NCI-H1694 treated with DMSO at 0.1 percent for 48 hours (cell line): Measurements from ENCODE around the gene A2M.
"Not testable (repeated sequence)": the region's sequence is repeated elsewhere in the genome, so short reads cannot be mapped to it uniquely, and the experiment has no call there.

Experiments
- DNase-seq: peaks from one replicate; lab custom pipeline; 2025; lab: John Stamatoyannopoulos, UW

A2M gene

GRCh38 chr12:9115731-9116559 is at the start of gene A2M:
Gene A2M (minus strand): TSS chr12:9115919. CDS start chr12:9115849, 70 bp downstream.
- DNase-seq: no peak

DNA sequence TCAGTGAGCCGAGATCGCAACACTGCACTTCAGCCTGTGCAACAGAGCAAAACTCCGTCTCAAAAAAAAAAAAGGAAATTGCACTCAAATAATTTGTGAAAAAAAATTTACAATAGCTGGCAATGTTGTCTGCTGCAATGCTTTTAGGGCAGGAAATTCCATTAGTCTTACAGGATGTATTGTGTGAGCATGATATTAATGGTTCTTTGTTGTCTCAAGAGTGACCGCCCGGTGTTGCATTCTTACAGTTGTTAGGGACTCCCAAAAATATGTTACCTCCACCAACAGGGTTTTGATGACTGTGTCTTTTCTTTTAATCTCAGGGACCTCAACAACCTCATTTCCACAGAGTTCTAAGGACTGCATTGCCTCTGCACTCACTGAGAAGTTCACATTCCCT is 47.7 kb upstream of the A2M start:
- no peak for DNase-seq

- DNase-seq: no peak
These were observed 40.4 kb upstream of the A2M start for GRCh38 chr12:9156119-9156518.

- DNase-seq: no peak
These were observed 33.7 kb upstream of the A2M start for GRCh38 chr12:9149372-9149771.

DNA sequence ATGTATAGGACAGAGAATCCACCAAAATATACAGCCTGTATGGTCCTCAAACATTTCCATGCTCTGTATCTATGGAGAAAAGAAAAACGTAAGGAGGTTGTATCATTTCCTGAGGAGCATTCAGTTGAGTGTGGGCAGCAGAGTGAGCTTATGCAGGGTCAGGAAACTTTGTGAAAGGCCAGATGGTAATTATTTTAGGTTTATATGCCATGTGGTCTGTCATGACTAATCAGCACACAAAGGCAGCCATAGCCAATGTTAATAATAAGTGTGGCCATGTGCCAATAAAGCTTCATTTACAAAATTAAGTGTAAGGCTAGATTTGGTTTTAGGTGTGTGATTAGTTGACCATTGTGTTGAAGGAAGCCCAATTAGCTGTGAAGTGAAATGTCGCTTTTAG is 33.2 kb upstream of the A2M start:
- DNase-seq: no peak

GRCh38 chr12:9147461-9147860 is 31.7 kb upstream of the A2M start:
- DNase-seq: no peak

DNA sequence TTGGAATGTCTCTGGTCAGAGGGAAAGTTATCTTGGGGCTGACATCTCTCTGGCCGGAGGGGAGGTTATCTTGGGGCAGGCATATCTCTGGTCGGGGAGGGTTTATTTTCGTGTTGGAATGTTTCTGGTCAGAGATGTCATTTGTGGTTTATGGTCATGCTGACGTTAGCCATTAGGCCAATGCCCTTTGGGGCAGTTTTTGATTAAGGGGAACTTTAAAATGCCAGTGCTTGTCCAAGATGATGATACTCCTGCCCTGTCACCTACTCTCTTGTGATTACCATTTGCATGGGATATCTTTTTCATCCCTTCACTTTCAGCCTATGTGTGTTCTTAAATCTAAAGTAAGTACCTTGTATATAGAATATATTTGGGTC is 29.0 kb upstream of the A2M start:
- no peak for DNase-seq

DNA sequence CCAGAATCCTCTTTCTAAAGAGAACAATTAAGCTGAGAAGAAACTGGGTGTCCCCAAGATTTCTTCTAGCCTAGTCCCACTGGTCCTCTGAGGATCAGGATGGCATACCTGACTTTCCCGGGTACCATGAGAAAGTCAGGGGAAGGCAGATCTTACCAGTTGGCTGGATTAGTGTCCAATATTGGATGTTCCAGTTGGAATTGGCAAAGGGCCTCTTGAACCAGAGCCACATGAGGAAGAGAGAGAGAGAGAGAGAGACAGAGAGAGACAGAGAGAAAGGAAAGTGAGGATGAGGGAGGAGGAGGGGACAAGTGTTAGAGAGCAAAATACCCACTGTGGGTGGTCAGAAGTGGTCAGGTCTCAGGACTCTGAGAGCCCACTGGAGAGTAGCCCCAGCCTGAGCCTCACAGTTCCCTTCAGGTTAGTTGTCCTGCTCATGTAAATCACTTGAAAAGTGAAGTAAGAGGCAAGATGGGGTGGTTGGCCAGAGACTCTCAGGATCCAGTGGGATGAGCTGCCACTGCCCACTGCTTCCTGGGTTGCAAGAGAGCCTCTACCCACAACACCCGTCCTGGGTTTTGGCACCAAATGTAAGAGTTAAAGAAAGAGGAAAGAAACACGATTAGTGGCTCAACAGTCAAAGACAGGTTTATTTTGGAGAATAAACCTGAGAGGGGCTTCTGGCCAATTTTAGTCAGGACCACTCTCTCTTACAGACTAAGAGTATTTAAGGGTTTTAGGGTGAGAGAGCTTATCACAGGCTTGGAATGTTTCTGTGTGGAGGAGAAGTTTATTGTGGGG is 28.4 kb upstream of the A2M start:
- DNase-seq: no peak

DNA sequence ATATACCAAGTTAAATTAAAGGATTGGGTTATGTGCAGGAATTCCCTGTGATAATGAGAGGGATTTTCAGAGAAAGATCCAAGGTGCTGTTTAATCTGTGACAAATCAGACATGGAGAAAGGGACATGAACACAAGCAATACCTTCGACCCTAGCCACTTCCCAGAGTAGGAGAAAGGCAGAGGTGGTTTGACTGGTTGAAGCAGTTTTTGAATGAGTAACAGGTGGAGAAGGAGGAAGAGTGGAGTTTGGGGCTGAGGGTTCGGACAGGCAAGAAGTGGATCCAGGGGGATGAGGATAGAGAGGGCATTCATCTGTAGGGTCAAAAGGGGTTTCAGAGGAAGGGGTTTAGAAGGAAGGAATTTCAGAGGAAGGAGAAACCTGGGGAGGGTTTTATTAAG is 27.4 kb upstream of the A2M start:
- no peak for DNase-seq

GRCh38 chr12:9139588-9140290 is 24.0 kb upstream of the A2M start:
- not testable (repeated sequence) for DNase-seq

DNA sequence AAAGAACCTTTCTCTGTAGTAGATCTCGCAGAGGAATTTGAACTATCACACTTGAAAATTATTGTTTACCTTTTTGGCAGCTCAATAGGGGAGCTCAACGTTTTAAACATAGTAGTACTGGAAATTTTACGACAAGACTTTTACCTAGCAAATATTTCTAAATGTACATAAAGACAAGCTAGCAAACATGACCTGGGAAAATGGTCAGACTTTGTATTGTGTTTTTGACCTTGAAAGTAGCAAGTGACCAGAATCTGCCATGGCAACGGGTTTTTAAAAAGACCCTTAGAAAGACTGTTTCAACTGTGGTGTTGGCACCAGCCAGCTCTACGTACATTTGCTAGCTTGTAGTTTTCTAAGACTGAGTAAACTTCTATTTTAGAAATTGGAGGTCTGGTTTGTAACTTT is 20.2 kb upstream of the A2M start:
- DNase-seq: no peak

DNA sequence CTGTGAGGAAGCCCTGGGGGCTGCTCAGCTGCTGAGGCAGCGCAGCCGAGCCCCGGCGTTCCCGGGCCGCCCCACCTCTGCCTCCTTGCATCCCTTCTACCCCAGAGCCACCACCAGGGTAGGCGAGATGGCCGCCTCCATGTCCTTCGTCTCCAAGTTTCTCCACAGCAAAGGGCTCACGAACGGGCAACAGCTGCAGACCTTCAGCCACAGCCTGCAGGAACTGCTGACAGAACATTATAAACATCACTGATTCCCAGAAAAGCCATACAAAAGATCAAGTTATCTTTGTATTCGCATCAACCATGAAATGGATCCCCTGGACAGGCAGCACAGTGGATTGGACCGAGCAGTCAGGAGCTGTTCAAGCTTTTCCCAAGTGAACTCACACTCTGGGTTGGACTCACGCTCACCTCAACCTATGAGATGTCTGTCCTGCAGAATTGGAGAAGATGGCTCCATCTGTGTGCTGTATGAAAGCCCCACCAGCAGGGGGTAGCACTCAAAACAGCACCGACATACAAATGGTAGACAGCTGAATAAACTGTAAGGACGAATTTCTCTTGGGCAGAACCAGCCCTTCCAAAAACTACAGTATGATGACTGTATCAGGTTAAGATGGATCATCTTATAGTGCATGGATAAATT is 19.4 kb upstream of the A2M start:
- DNase-seq: no peak

DNA sequence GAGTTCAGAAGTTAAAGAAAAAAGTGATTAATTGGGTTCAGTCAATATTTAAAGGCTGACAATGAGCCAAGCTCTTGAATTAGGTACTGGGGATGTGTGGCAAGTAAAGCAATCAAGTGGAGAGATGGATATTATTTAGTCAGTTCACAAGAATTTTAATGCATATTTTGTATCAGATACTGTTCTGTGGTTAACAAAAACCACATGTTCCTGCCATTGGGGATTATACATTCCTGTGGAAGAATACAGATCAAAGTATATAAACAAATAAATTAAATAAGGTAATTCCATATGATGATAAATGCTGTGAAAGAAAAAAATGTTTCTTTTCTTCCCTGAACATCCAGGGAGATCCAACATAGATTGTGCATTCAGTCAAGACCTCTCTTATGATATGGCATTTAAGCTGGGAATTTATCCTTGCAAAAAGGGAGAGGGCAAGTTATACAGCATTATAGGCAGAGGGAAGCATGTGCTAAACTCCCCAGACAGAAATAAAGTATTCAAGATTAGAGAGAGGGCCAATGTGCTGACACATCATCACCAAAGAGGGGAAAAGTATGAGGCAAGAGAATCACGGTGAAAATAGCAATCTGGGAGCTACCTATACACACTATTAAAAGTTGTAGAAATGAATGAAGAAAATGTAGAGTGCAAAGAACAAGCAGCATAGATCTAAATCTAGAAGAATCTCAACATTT is 17.6 kb upstream of the A2M start:
- no peak for DNase-seq

DNA sequence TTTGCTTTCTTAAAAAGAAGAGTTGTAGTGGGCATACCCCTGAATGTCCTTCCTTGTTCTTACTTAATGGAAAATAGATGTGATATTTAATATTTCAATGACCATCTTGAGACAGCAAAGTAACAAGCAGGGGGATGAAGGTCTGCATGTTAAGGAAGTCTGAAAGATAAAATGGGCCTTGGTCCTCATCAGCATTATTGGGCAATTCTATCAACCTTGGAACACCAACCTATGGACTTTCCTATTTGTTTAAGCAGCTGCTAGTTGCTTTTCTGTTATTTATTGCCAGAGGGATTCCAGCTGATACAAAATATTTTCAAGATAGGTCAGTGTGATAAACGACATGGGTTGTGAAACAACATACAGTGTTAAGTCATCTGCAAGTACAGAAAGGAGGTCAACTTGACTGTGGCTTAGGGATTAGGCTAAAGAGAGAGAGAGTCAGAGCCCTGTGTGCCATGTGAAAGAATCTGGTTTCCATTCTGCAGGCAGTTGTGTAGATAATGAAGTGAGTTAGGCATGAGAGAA is 16.4 kb upstream of the A2M start:
- DNase-seq: no peak

DNA sequence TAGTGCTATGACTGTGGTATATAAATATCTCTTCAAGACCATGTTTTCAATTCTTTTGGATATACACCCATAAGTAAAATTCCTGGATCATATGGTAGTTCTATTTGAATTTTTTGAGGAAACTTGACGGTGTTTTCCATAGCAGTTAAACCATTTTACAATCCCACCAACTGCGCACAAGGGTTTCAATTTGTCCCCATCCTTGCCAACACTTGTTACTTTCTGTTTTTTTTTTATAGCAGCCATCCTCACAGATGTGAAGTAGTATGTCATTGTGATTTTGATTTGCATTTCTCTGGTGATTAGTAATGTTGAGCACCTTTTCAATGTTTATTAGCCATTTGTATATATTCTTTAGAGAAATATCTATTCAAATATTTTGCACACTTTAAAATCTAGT is 14.5 kb upstream of the A2M start:
- DNase-seq: no peak

- no peak for DNase-seq
These were observed 12.4 kb upstream of the A2M start for GRCh38 chr12:9127936-9128663.

DNA sequence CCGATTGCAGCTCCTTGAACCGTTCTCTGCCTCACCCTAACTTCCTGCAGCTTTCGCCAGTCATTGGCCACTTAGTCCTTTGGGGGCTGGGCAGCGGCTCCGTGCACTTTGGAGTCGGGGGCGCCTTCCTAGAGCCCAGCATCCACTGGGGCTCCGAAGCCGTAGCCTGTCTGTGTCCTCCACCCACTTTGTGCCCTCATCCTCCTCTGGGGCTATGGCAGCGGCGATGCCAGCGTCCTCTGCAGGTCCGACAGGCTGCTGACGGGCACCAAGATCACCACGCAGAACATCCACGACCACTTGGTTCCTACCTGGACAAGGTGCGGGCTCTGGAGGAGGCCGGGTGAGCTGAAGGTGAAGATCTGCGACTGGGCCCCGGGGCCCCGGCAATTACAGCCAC is 11.8 kb upstream of the A2M start:
- DNase-seq: no peak

DNA sequence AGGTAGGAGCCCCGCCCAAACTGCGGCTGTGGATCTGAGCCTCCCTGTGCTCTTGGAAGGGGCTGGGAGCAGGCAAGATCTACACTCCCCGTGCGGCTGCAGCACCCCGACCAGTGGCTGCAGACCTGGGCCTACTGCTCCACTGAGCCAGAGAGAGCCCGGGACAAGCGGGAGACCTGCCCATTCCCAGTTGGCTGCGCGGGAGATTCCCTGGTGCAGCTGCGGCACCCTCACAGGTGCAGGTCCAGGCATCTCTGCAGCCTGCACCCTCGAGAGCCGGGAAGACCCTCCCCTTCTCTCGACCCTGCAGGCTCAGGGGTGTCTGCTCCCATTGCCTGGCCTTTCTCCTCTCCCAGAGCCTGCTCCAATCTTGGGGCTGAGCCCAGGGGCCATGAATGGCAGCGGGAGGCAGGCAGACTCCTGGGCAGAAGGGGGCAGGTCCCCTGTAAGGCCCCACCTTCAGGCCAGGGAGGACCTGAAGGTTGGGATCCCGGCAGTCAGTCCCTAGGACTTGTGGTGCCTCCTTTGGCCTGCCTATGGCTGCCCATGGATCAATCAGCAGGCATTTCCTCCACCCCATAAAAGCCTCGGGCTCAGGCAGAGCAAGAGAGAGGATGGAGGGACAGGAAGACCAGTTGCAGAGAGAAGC is 8.8 kb upstream of the A2M start:
- DNase-seq: no peak

DNA sequence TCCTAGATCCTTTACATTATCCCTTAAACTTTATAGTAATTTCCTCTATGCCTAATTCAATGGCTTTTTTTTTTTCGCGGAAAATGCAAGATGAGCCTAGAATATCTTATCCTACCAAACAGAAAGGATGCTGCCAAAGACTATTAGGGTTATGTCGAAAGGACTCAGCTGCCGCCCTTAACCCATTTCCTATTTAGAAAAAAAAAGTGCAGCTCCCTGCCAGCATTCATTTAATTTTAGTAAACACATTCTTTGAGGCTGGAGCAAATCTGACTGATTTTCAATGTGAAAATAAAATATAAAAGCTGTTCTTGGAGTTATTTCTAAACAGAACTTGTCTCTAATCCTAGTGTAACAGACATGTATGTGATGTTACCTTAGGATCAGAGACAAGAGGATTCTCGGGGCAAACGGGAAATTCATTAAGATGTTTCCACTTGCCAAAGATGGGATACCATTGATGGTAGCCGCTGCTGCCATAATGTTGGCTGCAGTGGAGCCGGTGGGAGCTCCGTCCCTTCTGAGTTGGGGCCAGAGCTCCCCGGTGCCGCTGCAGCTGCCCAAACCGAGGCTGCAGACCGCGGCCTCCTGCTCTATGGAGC is 8.2 kb upstream of the A2M start:
- no peak for DNase-seq

DNA sequence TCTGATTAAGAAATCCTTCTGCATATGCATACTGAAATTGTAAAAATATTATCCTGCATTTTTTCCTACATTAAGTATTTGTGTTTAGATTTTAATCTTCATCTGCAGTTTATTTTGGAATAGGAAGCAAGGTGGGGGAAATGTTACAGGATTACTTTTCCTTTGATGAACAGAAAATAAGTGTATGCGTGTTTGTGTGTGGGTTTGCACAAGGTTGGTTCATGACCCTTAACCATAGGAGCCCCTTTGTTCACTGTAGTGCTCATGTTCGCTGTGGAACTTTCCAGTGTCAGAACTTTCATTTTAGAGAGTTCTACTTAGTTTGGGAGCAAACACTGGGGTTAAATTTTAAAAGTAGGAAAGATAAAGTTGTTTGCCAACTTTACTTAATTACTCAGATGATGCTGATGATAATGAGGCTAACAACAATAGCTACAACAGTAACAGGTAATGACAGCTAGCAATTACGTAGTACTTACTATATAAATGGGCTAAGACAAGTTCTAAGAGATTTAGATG is 6.4 kb upstream of the A2M start:
- DNase-seq: no peak
